Cardiac muscle cell (in vitro differentiated cells and primary cell): ENCODE data around the gene HOXD9. TPM values are rescaled to one million over a fixed set of nuclear protein-coding genes. Genes with fewer than 3 reads are reported as not detected.

Experiments used
- DNase-seq, 2 donors: peaks; one replicate each; pipeline versions ENCODE4 v3.0.0 to v3.0.0-alpha.2; 2010 to 2017; ENCODE audit warnings: low read depth in 1 of 2, low spot score in 1 of 2
- H3K27ac ChIP-seq: fragments of 200-600 bp; sonication (generic); 2 replicates; pipeline ENCODE4 v1.5.1; 2016
- H3K27me3 ChIP-seq: fragments of 200-600 bp; sonication (generic); 2 replicates; pipeline ENCODE4 v1.6.0; 2016; ENCODE audit warnings: control low read depth
- H3K36me3 ChIP-seq: fragments of 200-600 bp; sonication (generic); 2 replicates; pipeline ENCODE4 v1.5.1; 2016; ENCODE audit warnings: control low read depth
- H3K4me1 ChIP-seq: fragments of 200-600 bp; sonication (generic); 2 replicates; pipeline ENCODE4 v1.8.1; 2017; ENCODE audit warnings: low read depth, mild to moderate bottlenecking, mixed run types
- H3K4me3 ChIP-seq: fragments of 200-600 bp; sonication (generic); 2 replicates; pipeline ENCODE4 v1.5.1; 2016; ENCODE audit warnings: mild to moderate bottlenecking
- H3K9me3 ChIP-seq: fragments of 200-600 bp; sonication (generic); 2 replicates; pipeline ENCODE4 v1.5.1; 2017; ENCODE audit warnings: low read depth, mild to moderate bottlenecking, control low read depth
- polyA plus RNA-seq: library from polyadenylated mRNA; unstranded; fragments of >200 nt; fragmentation: Nextera tagmentation; extraction: Ambion mirVana; gene quantifications from 2 replicates; pipeline ENCODE4 v1.2.1, GENCODE V29; 2016
- total RNA-seq: library from RNA; depleted of rRNA; stranded (reverse); fragments of >200 nt; gene quantifications from 2 replicates; pipeline ENCODE4 v1.2.3, GENCODE V29; 2016
- TF ChIP-seq, protein P1 (sequence below): IDR thresholded peaks from 2 replicates; pipeline ENCODE4 v1.5.1; 2012; ENCODE audit warnings: low read depth, mild to moderate bottlenecking, low read length

The HOXD9 gene
- total and polyA plus RNA-seq, 2 experiments from 2014 or later = not detected

DNA sequence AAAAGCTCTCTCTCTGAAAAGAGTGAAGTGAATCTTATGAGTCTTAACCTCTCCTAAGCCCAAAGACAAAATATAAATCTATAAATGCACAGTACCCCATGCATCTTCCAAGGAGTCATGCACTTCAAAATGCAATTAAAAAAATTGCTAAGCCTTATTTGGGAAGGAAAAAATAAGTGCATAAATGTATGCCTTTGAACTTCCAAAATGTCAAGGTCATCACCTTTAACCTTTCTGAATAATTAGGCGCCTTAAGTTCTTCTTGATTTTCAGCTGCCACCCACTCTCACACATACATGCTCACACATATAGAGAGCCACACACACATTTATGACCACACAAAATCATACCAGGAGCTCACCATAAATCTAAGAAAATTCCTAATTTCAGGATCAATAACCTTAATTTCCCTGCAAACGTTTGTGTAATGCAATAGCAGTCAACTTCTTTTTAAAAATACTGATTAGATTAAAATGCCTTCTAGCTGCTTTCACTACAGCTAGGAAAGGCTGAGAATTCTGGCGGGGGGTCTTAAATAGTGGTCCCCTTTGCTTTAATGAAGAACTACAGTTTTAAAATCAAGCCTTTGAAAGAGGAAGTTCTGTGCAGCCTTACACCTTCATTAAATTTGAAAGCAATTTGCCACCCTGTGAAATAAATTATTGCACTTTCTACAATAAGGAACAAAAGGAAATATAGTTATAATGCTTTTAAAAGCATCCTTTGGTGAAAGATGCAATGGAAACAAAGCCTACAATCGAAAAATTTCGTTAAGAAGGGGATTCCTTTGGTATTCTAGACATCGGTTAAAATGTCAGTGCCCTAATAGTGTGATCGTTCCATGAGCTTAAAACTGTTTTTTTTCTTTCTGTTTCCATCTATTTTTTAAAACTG, 11.9 kb upstream of the HOXD9 start:
- TF ChIP-seq, protein P1, sequence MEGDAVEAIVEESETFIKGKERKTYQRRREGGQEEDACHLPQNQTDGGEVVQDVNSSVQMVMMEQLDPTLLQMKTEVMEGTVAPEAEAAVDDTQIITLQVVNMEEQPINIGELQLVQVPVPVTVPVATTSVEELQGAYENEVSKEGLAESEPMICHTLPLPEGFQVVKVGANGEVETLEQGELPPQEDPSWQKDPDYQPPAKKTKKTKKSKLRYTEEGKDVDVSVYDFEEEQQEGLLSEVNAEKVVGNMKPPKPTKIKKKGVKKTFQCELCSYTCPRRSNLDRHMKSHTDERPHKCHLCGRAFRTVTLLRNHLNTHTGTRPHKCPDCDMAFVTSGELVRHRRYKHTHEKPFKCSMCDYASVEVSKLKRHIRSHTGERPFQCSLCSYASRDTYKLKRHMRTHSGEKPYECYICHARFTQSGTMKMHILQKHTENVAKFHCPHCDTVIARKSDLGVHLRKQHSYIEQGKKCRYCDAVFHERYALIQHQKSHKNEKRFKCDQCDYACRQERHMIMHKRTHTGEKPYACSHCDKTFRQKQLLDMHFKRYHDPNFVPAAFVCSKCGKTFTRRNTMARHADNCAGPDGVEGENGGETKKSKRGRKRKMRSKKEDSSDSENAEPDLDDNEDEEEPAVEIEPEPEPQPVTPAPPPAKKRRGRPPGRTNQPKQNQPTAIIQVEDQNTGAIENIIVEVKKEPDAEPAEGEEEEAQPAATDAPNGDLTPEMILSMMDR = no peak
- Histone ChIP-seq H3K27ac (no peak overlapping the region), H3K4me3 (no peak overlapping the region), H3K36me3 (no peaks in the 10 kb centered on the region), H3K27me3 (peaks cover 99% of the 10 kb centered on the region), H3K4me1 (peaks cover 2% of the 10 kb centered on the region), H3K9me3 (no peaks in the 10 kb centered on the region)
- no peak for DNase-seq

DNA sequence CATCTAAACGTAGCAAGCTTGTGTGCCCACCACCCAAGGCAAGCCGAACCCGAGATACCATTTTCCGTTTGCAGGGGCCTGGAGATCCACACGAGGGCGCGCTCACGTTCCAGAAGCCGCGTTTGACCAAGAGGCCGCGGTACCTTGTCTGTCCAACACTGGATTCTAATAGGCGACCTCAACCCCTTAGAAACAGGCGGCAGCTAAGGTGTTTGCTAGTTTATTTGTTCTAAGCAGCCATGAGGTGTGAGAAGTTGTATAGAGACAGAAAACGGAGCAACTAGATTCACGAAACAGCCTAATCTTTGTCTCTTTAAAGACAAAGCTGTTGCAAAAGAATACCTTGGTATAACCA, 11.2 kb upstream of the HOXD9 start:
- DNase-seq = peak; percentile 57 to 75
- no peak overlapping the region for H3K27ac ChIP-seq
- TF ChIP-seq, protein P1 = peak; percentile 80

DNA sequence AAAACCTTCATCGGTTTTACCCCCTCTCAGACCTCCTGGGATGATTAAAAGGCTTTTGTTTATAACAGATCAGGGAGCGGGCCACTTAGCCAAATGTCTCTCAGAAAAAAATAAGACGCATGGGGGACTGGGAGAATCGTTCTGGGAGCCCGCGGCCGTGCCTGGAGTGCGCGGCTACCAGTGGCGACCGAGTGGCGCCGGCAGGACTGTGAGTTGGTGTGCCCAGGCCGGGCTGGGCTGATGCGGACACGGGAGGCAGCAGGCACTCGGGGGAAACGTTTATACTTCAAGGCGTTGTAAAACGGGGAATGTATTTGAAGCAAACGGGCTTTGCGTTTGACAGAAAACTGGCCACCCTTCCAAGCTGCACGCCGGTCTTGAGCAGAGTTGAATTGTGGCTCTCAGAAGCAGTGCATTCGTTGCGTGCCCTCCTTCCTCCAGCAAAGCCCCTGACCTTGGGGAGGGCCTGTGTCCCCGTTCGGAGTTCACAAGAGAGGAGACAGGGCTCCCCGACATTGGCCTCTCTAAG, 10.6 kb upstream of the HOXD9 start:
- H3K4me3 ChIP-seq = no peak overlapping the region
- no peak overlapping the region for H3K27ac ChIP-seq
- H3K36me3 ChIP-seq = no peaks in the 10 kb centered on the region
- H3K27me3 ChIP-seq = peaks cover 99% of the 10 kb centered on the region
- peaks cover 2% of the 10 kb centered on the region for H3K4me1 ChIP-seq
- no peaks in the 10 kb centered on the region for H3K9me3 ChIP-seq
- no peak for DNase-seq
- TF ChIP-seq, protein P1 = no peak

More for the DNA sequence above, 11.2 kb upstream of the HOXD9 start:
- no peaks in the 10 kb centered on the region for H3K9me3 ChIP-seq
- H3K4me3 ChIP-seq = no peak overlapping the region
- H3K27me3 ChIP-seq = peaks cover 99% of the 10 kb centered on the region
- peaks cover 2% of the 10 kb centered on the region for H3K4me1 ChIP-seq
- no peaks in the 10 kb centered on the region for H3K36me3 ChIP-seq

DNA sequence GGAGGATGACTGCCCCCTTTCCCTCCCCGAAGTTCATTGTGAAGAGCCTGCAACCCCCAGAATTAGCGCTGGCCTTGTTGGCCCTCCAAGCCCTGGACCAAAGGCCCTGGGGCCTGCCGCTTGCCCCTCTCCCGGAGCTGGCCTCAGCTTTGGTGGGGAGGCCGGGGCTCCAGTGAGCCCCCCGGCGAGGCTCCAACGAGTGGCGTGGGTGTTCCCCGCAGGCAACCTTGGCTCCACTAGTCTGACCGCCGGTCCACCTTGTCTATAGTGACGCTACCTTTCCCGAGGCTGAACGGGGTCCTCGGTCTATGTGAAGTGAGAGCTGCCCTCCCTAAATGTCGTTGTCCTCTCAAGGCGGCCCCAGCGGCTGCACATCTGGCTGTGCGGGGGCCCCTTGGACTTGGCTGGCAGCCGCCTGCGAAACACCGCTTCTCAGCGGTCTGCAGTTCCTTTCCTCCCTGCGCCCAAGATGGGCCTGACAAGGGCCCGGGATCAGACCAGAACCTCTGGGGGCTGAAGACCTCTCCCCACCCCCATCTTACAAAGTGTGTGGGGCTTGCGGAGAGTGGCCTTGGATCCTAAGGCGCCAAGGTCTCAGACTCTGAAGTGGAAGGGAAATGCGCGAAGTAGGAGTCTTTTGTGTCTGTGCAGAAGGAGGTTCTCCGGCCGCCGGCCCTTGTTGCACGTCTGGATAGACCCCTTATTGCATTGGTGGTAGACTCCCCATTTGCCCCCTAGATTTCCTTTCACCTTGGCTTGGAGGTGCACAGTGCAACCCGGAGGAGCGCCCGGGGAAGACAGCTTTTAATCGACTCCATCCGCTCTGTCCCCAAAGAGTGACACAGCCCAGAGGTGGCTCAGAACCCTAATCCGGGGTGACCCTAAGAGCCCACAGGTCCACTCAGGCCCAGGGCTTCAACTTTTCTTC, 9.9 kb upstream of the HOXD9 start:
- TF ChIP-seq, protein P1 = no peak
- no peak for DNase-seq
- Histone ChIP-seq H3K4me3 (no peak overlapping the region), H3K9me3 (no peaks in the 10 kb centered on the region), H3K27ac (no peak overlapping the region), H3K4me1 (no peaks in the 10 kb centered on the region), H3K36me3 (no peaks in the 10 kb centered on the region), H3K27me3 (peaks cover 100% of the 10 kb centered on the region)

DNA sequence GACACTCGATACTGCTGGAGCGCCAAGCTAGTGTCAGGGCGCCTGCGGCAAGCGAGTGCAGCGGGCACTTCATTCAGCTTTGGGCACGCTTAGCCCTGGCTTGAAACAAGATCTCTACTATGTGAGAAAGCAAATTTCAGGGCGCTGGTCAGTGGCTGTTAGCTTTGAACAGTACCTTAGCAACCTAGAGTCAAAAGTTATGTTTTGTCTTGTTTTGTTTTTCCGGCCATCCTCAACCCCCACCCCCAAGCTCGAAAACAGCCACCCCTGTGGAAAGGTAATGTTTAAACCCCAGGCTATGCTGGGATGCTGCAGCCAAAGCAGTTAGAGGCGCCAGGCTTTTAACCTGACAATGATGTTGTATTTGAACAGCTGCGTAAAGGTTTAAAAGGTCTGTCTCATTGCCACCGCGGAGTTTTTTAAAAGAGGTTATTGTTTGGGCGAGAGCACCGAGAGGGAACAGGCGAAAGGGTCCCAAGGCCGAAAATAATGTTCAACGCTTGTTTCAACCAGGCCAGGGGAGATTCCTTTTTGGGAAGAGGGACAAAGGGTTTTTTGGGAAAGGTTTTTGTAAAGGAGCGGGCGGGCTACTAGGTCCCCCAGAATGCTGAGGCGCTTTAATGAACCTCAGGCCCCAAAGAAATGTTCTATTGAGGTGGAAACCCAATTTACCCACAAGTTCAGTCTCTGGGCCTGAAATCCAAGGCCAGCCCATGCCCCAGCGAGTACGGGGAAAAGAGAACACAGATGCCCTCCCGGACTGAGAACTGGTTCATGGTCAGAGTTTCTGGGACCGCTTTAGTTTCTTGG, 8.2 kb upstream of the HOXD9 start:
- TF ChIP-seq, protein P1 = no peak
- DNase-seq = no peak
- Histone ChIP-seq H3K27me3 (peaks cover 100% of the 10 kb centered on the region), H3K36me3 (no peaks in the 10 kb centered on the region), H3K9me3 (no peaks in the 10 kb centered on the region), H3K27ac (no peak overlapping the region), H3K4me1 (no peaks in the 10 kb centered on the region), H3K4me3 (no peak overlapping the region)
